OCI-LY1 (cell line): ENCODE results near the gene SAMD11.
A peak's percentile ranks its signal among the peaks of the same experiment; 100 is the strongest.

Experiments used
- H2AFZ ChIP-seq: fragments of 200-600 bp; sonication (generic), shearing (Covaris generic); 2 replicates; pipeline ENCODE4 v1.6.0; 2014; ENCODE audit warnings: antibody characterized with exemption, mild to moderate bottlenecking, low read length
- H3F3A ChIP-seq: fragments of 200-600 bp; sonication (generic), shearing (Covaris generic); 2 replicates; pipeline ENCODE4 v1.6.0; 2014; ENCODE audit warnings: mild to moderate bottlenecking, antibody characterized with exemption, low read length, moderate library complexity; ENCODE audit not compliant: insufficient read depth
- H3K27ac ChIP-seq: fragments of 200-600 bp; sonication (generic); 2 replicates; pipeline ENCODE4 v1.5.1; 2014; ENCODE audit warnings: low read length, mixed run types, mild to moderate bottlenecking, low read depth; ENCODE audit not compliant: poor library complexity, severe bottlenecking
- H3K27me3 ChIP-seq: fragments of 200-600 bp; sonication (generic); 2 replicates; pipeline ENCODE4 v1.6.0; 2014; ENCODE audit warnings: antibody characterized with exemption, mild to moderate bottlenecking, low read length, moderate library complexity; ENCODE audit not compliant: insufficient read depth
- H3K36me3 ChIP-seq: fragments of 200-600 bp; sonication (generic); 2 replicates; pipeline ENCODE4 v1.6.1; 2014; ENCODE audit warnings: mild to moderate bottlenecking, antibody characterized with exemption, low read length, moderate library complexity, mixed read lengths; ENCODE audit not compliant: insufficient read depth
- H3K4me1 ChIP-seq: fragments of 200-600 bp; sonication (generic); 2 replicates; pipeline ENCODE4 v1.5.1; 2014; ENCODE audit warnings: mild to moderate bottlenecking, low read length, moderate library complexity; ENCODE audit not compliant: insufficient read depth, severe bottlenecking
- H3K4me2 ChIP-seq: fragments of 200-600 bp; sonication (generic), shearing (Covaris generic); 2 replicates; pipeline ENCODE4 v1.6.1; 2014; ENCODE audit warnings: low read length
- H3K4me3 ChIP-seq: fragments of 200-600 bp; sonication (generic); 2 replicates; pipeline ENCODE4 v1.5.1; 2014; ENCODE audit warnings: low read length, low read depth, mild to moderate bottlenecking, mixed read lengths; ENCODE audit not compliant: poor library complexity, severe bottlenecking
- H3K79me2 ChIP-seq: fragments of 200-600 bp; shearing (Covaris generic); 2 replicates; pipeline ENCODE4 v1.6.1; 2016; ENCODE audit warnings: mixed run types, low read length, mixed read lengths; ENCODE audit not compliant: insufficient read depth
- H3K9ac ChIP-seq: fragments of 200-600 bp; sonication (generic), shearing (Covaris generic); 2 replicates; pipeline ENCODE4 v1.6.1; 2014; ENCODE audit warnings: mild to moderate bottlenecking, low read length, mixed read lengths
- H3K9me2 ChIP-seq: fragments of 200-600 bp; sonication (generic), shearing (Covaris generic); 2 replicates; pipeline ENCODE4 v1.6.1; 2014; ENCODE audit warnings: low read depth, mild to moderate bottlenecking, low read length, mixed read lengths
- H3K9me3 ChIP-seq: fragments of 200-600 bp; shearing (Covaris generic); 2 replicates; pipeline ENCODE4 v1.6.1; 2014; ENCODE audit warnings: low read length, mixed read lengths
- H4K20me1 ChIP-seq: fragments of 200-600 bp; sonication (generic), shearing (Covaris generic); 2 replicates; pipeline ENCODE4 v1.6.0; 2016; ENCODE audit warnings: mild to moderate bottlenecking, low read length; ENCODE audit not compliant: insufficient read depth
- EZH2 ChIP-seq: fragments of 200-600 bp; sonication (generic), shearing (Covaris generic); IDR thresholded peaks from 2 replicates; pipeline ENCODE4 v1.8.0; 2017; ENCODE audit warnings: borderline replicate concordance, mixed run types, mild to moderate bottlenecking, antibody characterized with exemption, low read length, moderate library complexity, mixed read lengths
- TF ChIP-seq, protein P1 (sequence below): fragments of 200-600 bp; sonication (generic), shearing (Covaris generic); IDR thresholded peaks from 2 replicates; pipeline ENCODE4 v1.5.1; 2017; ENCODE audit warnings: mild to moderate bottlenecking, antibody characterized with exemption, low read length, moderate library complexity, mixed read lengths

Gene SAMD11

DNA sequence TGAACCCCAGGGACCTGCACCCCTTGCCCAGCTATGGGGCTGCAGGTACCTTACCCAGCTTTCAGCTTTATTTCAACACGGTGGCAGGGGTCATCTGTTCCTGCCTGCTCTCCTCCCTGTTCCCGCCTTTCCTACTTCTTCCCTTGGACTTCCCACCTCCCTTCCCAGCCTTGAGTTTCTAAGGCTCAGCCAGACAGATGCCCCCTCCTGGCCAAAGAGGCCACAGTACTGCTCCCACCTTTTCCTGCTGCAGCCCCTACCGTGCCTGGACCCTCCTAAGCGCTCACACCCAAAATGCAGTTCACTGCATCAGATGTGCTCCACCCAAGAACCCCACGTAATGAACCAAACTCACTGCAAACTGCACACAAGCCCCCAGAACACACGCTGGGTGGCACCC is 27.6 kb downstream of the SAMD11 start:
- Histone ChIP-seq H3F3A (no peaks in the 10 kb centered on the region), H4K20me1 (no peaks in the 10 kb centered on the region), H3K36me3 (peaks cover 99% of the 10 kb centered on the region), H2AFZ (no peak overlapping the region), H3K27me3 (no peaks in the 10 kb centered on the region), H3K27ac (no peak overlapping the region), H3K9me2 (no peaks in the 10 kb centered on the region), H3K9ac (no peak overlapping the region), H3K4me1 (no peaks in the 10 kb centered on the region), H3K4me2 (no peak overlapping the region), H3K79me2 (no peaks in the 10 kb centered on the region), H3K4me3 (no peak overlapping the region), H3K9me3 (no peaks in the 10 kb centered on the region)
- TF ChIP-seq, protein P1, sequence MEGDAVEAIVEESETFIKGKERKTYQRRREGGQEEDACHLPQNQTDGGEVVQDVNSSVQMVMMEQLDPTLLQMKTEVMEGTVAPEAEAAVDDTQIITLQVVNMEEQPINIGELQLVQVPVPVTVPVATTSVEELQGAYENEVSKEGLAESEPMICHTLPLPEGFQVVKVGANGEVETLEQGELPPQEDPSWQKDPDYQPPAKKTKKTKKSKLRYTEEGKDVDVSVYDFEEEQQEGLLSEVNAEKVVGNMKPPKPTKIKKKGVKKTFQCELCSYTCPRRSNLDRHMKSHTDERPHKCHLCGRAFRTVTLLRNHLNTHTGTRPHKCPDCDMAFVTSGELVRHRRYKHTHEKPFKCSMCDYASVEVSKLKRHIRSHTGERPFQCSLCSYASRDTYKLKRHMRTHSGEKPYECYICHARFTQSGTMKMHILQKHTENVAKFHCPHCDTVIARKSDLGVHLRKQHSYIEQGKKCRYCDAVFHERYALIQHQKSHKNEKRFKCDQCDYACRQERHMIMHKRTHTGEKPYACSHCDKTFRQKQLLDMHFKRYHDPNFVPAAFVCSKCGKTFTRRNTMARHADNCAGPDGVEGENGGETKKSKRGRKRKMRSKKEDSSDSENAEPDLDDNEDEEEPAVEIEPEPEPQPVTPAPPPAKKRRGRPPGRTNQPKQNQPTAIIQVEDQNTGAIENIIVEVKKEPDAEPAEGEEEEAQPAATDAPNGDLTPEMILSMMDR, result peak; percentile 28; the same call in 1 of the 2 replicates
- TF ChIP-seq EZH2, result no peak

DNA sequence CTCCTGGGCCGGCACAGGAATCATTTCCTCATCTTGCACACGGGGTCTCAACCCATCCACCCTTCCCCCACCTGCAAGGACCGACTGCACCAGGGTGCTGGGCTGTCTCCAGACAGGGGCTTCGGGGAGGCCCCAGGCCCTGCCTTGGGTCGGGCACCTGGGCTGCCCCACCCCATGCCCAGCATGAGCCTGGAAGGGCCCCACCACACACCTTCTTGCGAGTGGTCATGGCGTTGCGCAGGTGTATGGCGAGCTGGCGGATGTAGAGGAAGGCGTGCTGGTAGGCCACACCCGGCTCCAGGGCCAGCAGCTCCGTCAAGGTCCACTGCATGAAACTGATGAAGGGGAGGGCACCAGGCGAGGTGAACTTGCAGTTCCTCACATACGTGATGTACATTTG is 28.5 kb downstream of the SAMD11 start:
- H3K36me3 ChIP-seq, result peaks cover 98% of the 10 kb centered on the region
- no peaks in the 10 kb centered on the region for H3K79me2 ChIP-seq

DNA sequence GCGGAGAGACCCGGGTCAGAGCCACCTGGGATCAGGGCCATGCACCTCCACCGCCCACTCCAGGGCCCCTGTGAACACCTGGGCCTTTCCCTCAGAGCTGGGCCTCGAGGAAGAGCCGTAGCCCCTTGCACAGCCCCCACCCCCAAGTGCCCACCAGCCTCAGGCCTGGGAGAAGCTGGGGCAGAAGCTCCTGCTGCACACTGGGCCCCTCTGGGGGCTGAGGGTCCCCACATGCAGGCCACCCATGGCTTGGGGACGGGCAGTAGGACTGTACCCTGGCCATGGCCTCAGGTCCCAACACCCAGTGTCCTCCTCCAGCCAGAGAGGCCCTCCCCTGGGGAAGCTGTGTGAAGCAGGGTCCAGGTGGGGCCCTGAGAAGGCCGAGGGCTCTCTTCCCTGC is 28.9 kb downstream of the SAMD11 start:
- Histone ChIP-seq H3K79me2 (peaks cover 1% of the 10 kb centered on the region; the same call in 1 of the 2 replicates), H3F3A (no peaks in the 10 kb centered on the region), H3K4me1 (peaks cover 4% of the 10 kb centered on the region), H4K20me1 (no peaks in the 10 kb centered on the region), H3K4me3 (no peak overlapping the region), H3K9ac (no peak overlapping the region), H2AFZ (no peak overlapping the region), H3K36me3 (peaks cover 94% of the 10 kb centered on the region), H3K27me3 (no peaks in the 10 kb centered on the region), H3K9me2 (no peaks in the 10 kb centered on the region), H3K9me3 (no peaks in the 10 kb centered on the region), H3K4me2 (no peak overlapping the region), H3K27ac (no peak overlapping the region)
- TF ChIP-seq, protein P1, result no peak
- no peak for TF ChIP-seq EZH2

More for the DNA sequence above, 28.5 kb downstream of the SAMD11 start:
- Histone ChIP-seq H3K27me3 (no peaks in the 10 kb centered on the region), H3K9ac (no peak overlapping the region), H3K4me1 (peaks cover under 1% of the 10 kb centered on the region), H3F3A (no peaks in the 10 kb centered on the region), H3K4me2 (no peak overlapping the region), H3K4me3 (no peak overlapping the region), H3K9me2 (no peaks in the 10 kb centered on the region), H2AFZ (no peak overlapping the region), H3K27ac (no peak overlapping the region), H4K20me1 (no peaks in the 10 kb centered on the region), H3K9me3 (no peaks in the 10 kb centered on the region)
- no peak for TF ChIP-seq EZH2
- TF ChIP-seq, protein P1, result no peak
